IMR-90 (cell line): ENCODE data around the gene IFNL3. TPM values are rescaled to one million over a fixed set of nuclear protein-coding genes. Genes with fewer than 3 reads are reported as not detected.

Experiments
- ATAC-seq: fragments of 200-7000 bp; cut with Tn5 transposase; 2 replicates; pipeline ENCODE4 v1.9.1; 2020; ENCODE audit warnings: low read depth, mild to moderate bottlenecking, moderate library complexity
- BruUV-seq: library from RNA; stranded (reverse); fragments of 400-500 nt; replicated peaks from 2 replicates; lab custom pipeline; 2021; lab: Mats Ljungman, UMichigan
- CTCF ChIA-PET: fragments of 300-600 bp; formaldehyde crosslinking; extraction: SDS; loops from one replicate; lab custom pipeline; 2021; ENCODE audit warnings: antibody characterized with exemption; lab: Yijun Ruan, JAX
- POLR2A ChIA-PET: fragments of 300-600 bp; sonication (Branson Sonifier 250); formaldehyde crosslinking; loops from one replicate; lab custom pipeline; 2022; ENCODE audit warnings: antibody characterized with exemption; ENCODE audit not compliant: unreplicated experiment; lab: Charles Lee
- DNase-seq: peaks from one replicate; pipeline ENCODE4 v3.0.0; 2013
- H2AFZ ChIP-seq: replicated peaks from 2 replicates; pipeline ENCODE3; 2013; ENCODE audit warnings: low read length, mild to moderate bottlenecking; ENCODE audit not compliant: poor library complexity
- H2AK5ac ChIP-seq: 2 replicates; pipeline ENCODE4 v1.6.1; 2013; ENCODE audit warnings: low read depth, low read length, inconsistent platforms
- H2AK9ac ChIP-seq: replicated peaks from 2 replicates; pipeline ENCODE3; 2013; ENCODE audit warnings: mild to moderate bottlenecking, low read depth, low read length, moderate library complexity; ENCODE audit not compliant: poor library complexity
- H2BK120ac ChIP-seq: 2 replicates; pipeline ENCODE4 v1.6.1; 2013; ENCODE audit warnings: low read depth, low read length, inconsistent platforms
- H2BK15ac ChIP-seq: 3 replicates; pipeline ENCODE4 v1.6.1; 2013; ENCODE audit warnings: low read depth, low read length, inconsistent platforms
- H2BK20ac ChIP-seq: 2 replicates; pipeline ENCODE4 v1.6.1; 2013; ENCODE audit warnings: low read depth, mild to moderate bottlenecking, inconsistent platforms, low read length, moderate library complexity
- H2BK5ac ChIP-seq: 2 replicates; pipeline ENCODE4 v1.6.1; 2013; ENCODE audit warnings: mild to moderate bottlenecking, low read depth, low read length, inconsistent platforms; ENCODE audit not compliant: poor library complexity, severe bottlenecking
- H3K14ac ChIP-seq: replicated peaks from 2 replicates; pipeline ENCODE4 v1.6.1; 2013; ENCODE audit warnings: low read depth, low read length, inconsistent platforms
- H3K18ac ChIP-seq: 2 replicates; pipeline ENCODE4 v1.6.1; 2013; ENCODE audit warnings: low read depth, low read length, control low read depth
- H3K23ac ChIP-seq: 2 replicates; pipeline ENCODE4 v1.6.1; 2013; ENCODE audit warnings: low read depth, low read length, inconsistent platforms
- H3K27ac ChIP-seq: 2 replicates; pipeline ENCODE4 v1.5.1; 2013; ENCODE audit warnings: mild to moderate bottlenecking, control low read depth, low read length; ENCODE audit not compliant: insufficient read depth
- H3K27me3 ChIP-seq: 2 replicates; pipeline ENCODE4 v1.6.1; 2013; ENCODE audit warnings: low read length; ENCODE audit not compliant: control insufficient read depth, insufficient read depth
- H3K36me3 ChIP-seq: 2 replicates; pipeline ENCODE4 v1.6.1; 2013; ENCODE audit warnings: low read length, mixed read lengths; ENCODE audit not compliant: control insufficient read depth, insufficient read depth
- H3K4ac ChIP-seq: 2 replicates; pipeline ENCODE4 v1.6.1; 2013; ENCODE audit warnings: low read depth, low read length, inconsistent platforms
- H3K4me1 ChIP-seq: 2 replicates; pipeline ENCODE4 v1.6.1; 2013; ENCODE audit warnings: low read length, mixed read lengths; ENCODE audit not compliant: control insufficient read depth, insufficient read depth
- H3K4me2 ChIP-seq: 2 replicates; pipeline ENCODE4 v1.6.1; 2013; ENCODE audit warnings: low read depth, mild to moderate bottlenecking, control low read depth, low read length, moderate library complexity
- H3K4me3 ChIP-seq: 2 replicates; pipeline ENCODE4 v1.5.1; 2013; ENCODE audit warnings: low read depth, mild to moderate bottlenecking, control low read depth, low read length, moderate library complexity; ENCODE audit not compliant: insufficient read depth
- H3K56ac ChIP-seq: 2 replicates; pipeline ENCODE4 v1.6.1; 2013; ENCODE audit warnings: low read length, inconsistent platforms; ENCODE audit not compliant: insufficient read depth; ENCODE audit errors: extremely low read depth
- H3K79me1 ChIP-seq, 2 experiments: 2 replicates each; pipeline ENCODE4 v1.6.1; 2013; ENCODE audit warnings: low read length in 2 of 2, inconsistent platforms in 1 of 2, low read depth in 1 of 2
- H3K9ac ChIP-seq: 2 replicates; pipeline ENCODE4 v1.6.1; 2013; ENCODE audit warnings: low read depth, low read length, control low read depth
- H3K9me1 ChIP-seq: 2 replicates; pipeline ENCODE4 v1.6.1; 2013; ENCODE audit warnings: low read length, inconsistent platforms; ENCODE audit not compliant: insufficient read depth
- H3K9me3 ChIP-seq: 2 replicates; pipeline ENCODE4 v1.6.1; 2013; ENCODE audit warnings: low read length; ENCODE audit not compliant: control insufficient read depth, insufficient read depth
- H4K20me1 ChIP-seq: 2 replicates; pipeline ENCODE4 v1.6.1; 2013; ENCODE audit warnings: low read length, inconsistent platforms; ENCODE audit not compliant: insufficient read depth
- H4K5ac ChIP-seq: 2 replicates; pipeline ENCODE4 v1.6.1; 2013; ENCODE audit warnings: mild to moderate bottlenecking, low read depth, low read length, control low read depth
- H4K8ac ChIP-seq, 2 experiments: 2 replicates each; pipeline ENCODE4 v1.6.1; 2013; ENCODE audit warnings: low read depth in 2 of 2, low read length in 2 of 2, control low read depth in 1 of 2, inconsistent platforms in 1 of 2
- H4K91ac ChIP-seq: 2 replicates; pipeline ENCODE4 v1.6.1; 2013; ENCODE audit warnings: low read depth, low read length, inconsistent platforms; ENCODE audit not compliant: insufficient read depth
- BHLHE40 ChIP-seq: fragments of 150-350 bp; IDR thresholded peaks from 2 replicates; pipeline ENCODE4 v1.6.1; 2016; ENCODE audit warnings: mild to moderate bottlenecking, low read depth, low read length
- CEBPB ChIP-seq: IDR thresholded peaks from 2 replicates; pipeline ENCODE4 v1.6.1; 2012; ENCODE audit warnings: low read depth, low read length, improper control_type of control experiment
- CHD1 ChIP-seq: IDR thresholded peaks from 2 replicates; pipeline ENCODE4 v1.6.1; 2012; ENCODE audit warnings: low read depth, low read length, improper control_type of control experiment
- FOS ChIP-seq: fragments of 150-350 bp; IDR thresholded peaks from 2 replicates; pipeline ENCODE4 v1.6.1; 2016; ENCODE audit warnings: low read depth, low read length
- MAFK ChIP-seq: IDR thresholded peaks from 2 replicates; pipeline ENCODE4 v1.6.1; 2012; ENCODE audit warnings: low read depth, low read length, improper control_type of control experiment
- MAZ ChIP-seq: IDR thresholded peaks from 2 replicates; pipeline ENCODE4 v1.6.1; 2012; ENCODE audit warnings: low read depth, mild to moderate bottlenecking, low read length, improper control_type of control experiment, moderate library complexity, borderline replicate concordance
- MXI1 ChIP-seq: IDR thresholded peaks from 2 replicates; pipeline ENCODE4 v1.6.1; 2012; ENCODE audit warnings: low read depth, mild to moderate bottlenecking, low read length, moderate library complexity, borderline replicate concordance
- NFE2L2 ChIP-seq: fragments of 150-350 bp; IDR thresholded peaks from 2 replicates; pipeline ENCODE4 v1.6.1; 2016; ENCODE audit warnings: low read depth, mild to moderate bottlenecking, low read length
- RAD21 ChIP-seq: IDR thresholded peaks from 2 replicates; pipeline ENCODE4 v1.6.1; 2012; ENCODE audit warnings: low read length, improper control_type of control experiment
- RCOR1 ChIP-seq: IDR thresholded peaks from 2 replicates; pipeline ENCODE4 v1.6.1; 2012; ENCODE audit warnings: mild to moderate bottlenecking, low read length, improper control_type of control experiment; ENCODE audit not compliant: insufficient replicate concordance
- RFX5 ChIP-seq: IDR thresholded peaks from 2 replicates; pipeline ENCODE4 v1.8.0; 2012; ENCODE audit warnings: low read depth, mild to moderate bottlenecking, low read length, moderate library complexity
- SMC3 ChIP-seq: fragments of 150-350 bp; IDR thresholded peaks from 2 replicates; pipeline ENCODE4 v1.6.1; 2016; ENCODE audit warnings: low read depth, mild to moderate bottlenecking, antibody characterized with exemption, low read length, moderate library complexity
- WGBS, 2 experiments: methylation state at CpG; one replicate each; pipeline versions ENCODE4 v1.1.5 to v1.1.7; 2013; ENCODE audit warnings: missing lambda C conversion rate in 2 of 2; ENCODE audit not compliant: insufficient read length in 1 of 2; ENCODE audit errors: extremely low coverage in 2 of 2; 5-methylcytosine and 5-hydroxymethylcytosine counted together
- dilution Hi-C: fragments of 300-500 bp; cut with HindIII; formaldehyde crosslinking; loops from one replicate; pipeline ENCODE4 v1.14.3; 2018; ENCODE audit warnings: low sequenced_read_pairs; ENCODE audit not compliant: unreplicated experiment
- in situ Hi-C: fragments of 300-500 bp; cut with MboI; formaldehyde crosslinking; loops from 3 replicates; pipeline ENCODE4 v1.14.3; 2019; ENCODE audit warnings: low sequenced_read_pairs, inconsistent platforms, mixed read lengths
- intact Hi-C: fragments of 100-400 bp; cut with micrococcal nuclease; formaldehyde crosslinking; loops from 2 replicates; pipeline ENCODE4 v1.10.0; 2022
- polyA plus RNA-seq, 3 experiments: library from polyadenylated mRNA; depleted of rRNA; stranded (reverse); fragments of >200 nt; gene quantifications; 2 replicates each; pipeline ENCODE4 v1.2.3, GENCODE V29; 2012; ENCODE audit warnings: low replicate concordance in 1 of 3
- total RNA-seq: library from RNA; depleted of rRNA; stranded (reverse); fragments of >200 nt; gene quantifications from 2 replicates; pipeline ENCODE4 v1.2.3, GENCODE V29; 2012
- TF ChIP-seq, protein P1 (sequence below): fragments of 150-350 bp; IDR thresholded peaks from 2 replicates; pipeline ENCODE4 v1.6.1; 2016; ENCODE audit warnings: low read depth, mild to moderate bottlenecking, low read length, moderate library complexity, borderline replicate concordance
- TF ChIP-seq, protein P2 (sequence below): fragments of 150-350 bp; IDR thresholded peaks from 2 replicates; pipeline ENCODE4 v1.6.1; 2017; ENCODE audit warnings: mild to moderate bottlenecking, antibody characterized with exemption, low read length, low read depth
- TF ChIP-seq, protein P3 (sequence below): conservative IDR thresholded peaks from 2 replicates; pipeline ENCODE4 v1.5.1; 2012; ENCODE audit warnings: mild to moderate bottlenecking, low read depth, low read length, improper control_type of control experiment

IFNL3 gene
- total and polyA plus RNA-seq, 2 of the 4 experiments (the other 2 are of a cell fraction) = not detected

DNA sequence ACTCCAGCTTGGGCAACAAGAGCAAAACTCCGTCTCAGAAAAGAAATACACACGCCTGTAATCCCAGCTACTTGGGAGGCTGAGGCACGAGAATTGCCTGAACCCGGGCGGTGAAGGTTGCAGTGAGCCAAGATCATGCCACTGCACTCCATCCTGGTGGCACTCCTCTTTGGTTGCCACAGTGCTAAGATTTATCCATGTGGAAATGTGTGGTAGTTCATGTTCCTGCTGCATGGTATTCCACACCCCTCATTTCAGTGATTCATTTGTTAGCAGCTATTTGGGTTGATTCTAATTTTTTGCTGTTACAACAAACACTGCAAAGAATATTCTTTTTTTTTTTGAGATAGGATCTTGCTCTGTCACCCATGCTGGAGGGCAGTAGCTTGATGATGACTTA lies 12.1 kb downstream of the IFNL3 start:
- POLR2A ChIA-PET = no interaction called here
- no peaks in the 10 kb centered on the region for H3K9me3 ChIP-seq
- in situ Hi-C loops (no loop called here), dilution Hi-C loops (no loop called here), intact Hi-C loops (no loop called here)
- H3K9me1 ChIP-seq = no peaks in the 10 kb centered on the region
- H3K9ac ChIP-seq = no peak overlapping the region
- no peaks in the 10 kb centered on the region for H3K4me1 ChIP-seq
- no peak overlapping the region for H2BK5ac ChIP-seq
- BruUV-seq = no TSS peak
- no peaks in the 10 kb centered on the region for H3K79me1 ChIP-seq
- no peaks in the 10 kb centered on the region for H4K20me1 ChIP-seq
- no peak overlapping the region for H3K4me3 ChIP-seq
- no peak overlapping the region for H2AFZ ChIP-seq
- CTCF ChIA-PET = no interaction called here
- no peak overlapping the region for H3K23ac ChIP-seq
- H2BK20ac ChIP-seq = no peak overlapping the region
- TF ChIP-seq FOS (no peak), SMC3 (no peak), CHD1 (no peak), CEBPB (no peak), RAD21 (no peak), BHLHE40 (no peak), RFX5 (no peak), MAFK (no peak), MAZ (no peak), RCOR1 (no peak), NFE2L2 (no peak), MXI1 (no peak)
- TF ChIP-seq, protein P1, sequence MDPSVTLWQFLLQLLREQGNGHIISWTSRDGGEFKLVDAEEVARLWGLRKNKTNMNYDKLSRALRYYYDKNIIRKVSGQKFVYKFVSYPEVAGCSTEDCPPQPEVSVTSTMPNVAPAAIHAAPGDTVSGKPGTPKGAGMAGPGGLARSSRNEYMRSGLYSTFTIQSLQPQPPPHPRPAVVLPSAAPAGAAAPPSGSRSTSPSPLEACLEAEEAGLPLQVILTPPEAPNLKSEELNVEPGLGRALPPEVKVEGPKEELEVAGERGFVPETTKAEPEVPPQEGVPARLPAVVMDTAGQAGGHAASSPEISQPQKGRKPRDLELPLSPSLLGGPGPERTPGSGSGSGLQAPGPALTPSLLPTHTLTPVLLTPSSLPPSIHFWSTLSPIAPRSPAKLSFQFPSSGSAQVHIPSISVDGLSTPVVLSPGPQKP = no peak
- TF ChIP-seq, protein P2, sequence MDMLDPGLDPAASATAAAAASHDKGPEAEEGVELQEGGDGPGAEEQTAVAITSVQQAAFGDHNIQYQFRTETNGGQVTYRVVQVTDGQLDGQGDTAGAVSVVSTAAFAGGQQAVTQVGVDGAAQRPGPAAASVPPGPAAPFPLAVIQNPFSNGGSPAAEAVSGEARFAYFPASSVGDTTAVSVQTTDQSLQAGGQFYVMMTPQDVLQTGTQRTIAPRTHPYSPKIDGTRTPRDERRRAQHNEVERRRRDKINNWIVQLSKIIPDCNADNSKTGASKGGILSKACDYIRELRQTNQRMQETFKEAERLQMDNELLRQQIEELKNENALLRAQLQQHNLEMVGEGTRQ = no peak
- TF ChIP-seq, protein P3, sequence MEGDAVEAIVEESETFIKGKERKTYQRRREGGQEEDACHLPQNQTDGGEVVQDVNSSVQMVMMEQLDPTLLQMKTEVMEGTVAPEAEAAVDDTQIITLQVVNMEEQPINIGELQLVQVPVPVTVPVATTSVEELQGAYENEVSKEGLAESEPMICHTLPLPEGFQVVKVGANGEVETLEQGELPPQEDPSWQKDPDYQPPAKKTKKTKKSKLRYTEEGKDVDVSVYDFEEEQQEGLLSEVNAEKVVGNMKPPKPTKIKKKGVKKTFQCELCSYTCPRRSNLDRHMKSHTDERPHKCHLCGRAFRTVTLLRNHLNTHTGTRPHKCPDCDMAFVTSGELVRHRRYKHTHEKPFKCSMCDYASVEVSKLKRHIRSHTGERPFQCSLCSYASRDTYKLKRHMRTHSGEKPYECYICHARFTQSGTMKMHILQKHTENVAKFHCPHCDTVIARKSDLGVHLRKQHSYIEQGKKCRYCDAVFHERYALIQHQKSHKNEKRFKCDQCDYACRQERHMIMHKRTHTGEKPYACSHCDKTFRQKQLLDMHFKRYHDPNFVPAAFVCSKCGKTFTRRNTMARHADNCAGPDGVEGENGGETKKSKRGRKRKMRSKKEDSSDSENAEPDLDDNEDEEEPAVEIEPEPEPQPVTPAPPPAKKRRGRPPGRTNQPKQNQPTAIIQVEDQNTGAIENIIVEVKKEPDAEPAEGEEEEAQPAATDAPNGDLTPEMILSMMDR = no peak
- H3K4me2 ChIP-seq = no peak overlapping the region
- no peak overlapping the region for H2BK120ac ChIP-seq
- no peaks in the 10 kb centered on the region for H3K36me3 ChIP-seq
- no peak overlapping the region for H4K8ac ChIP-seq
- no peak overlapping the region for H2AK9ac ChIP-seq
- H2BK15ac ChIP-seq = no peak overlapping the region
- H4K91ac ChIP-seq = no peak overlapping the region
- H2AK5ac ChIP-seq = no peak overlapping the region
- ATAC-seq = no peak
- no peak overlapping the region for H3K18ac ChIP-seq
- peaks cover 11% of the 10 kb centered on the region for H3K27me3 ChIP-seq
- DNase-seq = no peak
- WGBS, 2 experiments = 60% methylated on average over 1 of the region's 5 CpGs; no CpG with 5 or more reads in 1 of the 2 experiments
- H3K27ac ChIP-seq = no peak overlapping the region
- no peak overlapping the region for H3K56ac ChIP-seq
- no peak overlapping the region for H3K4ac ChIP-seq
- H3K14ac ChIP-seq = no peak overlapping the region
- H4K5ac ChIP-seq = no peak overlapping the region
